Prostate gland (tissue), 2 donors: Measurements from ENCODE around the gene CAB39. TPM values are rescaled to one million over a fixed set of nuclear protein-coding genes. Genes with fewer than 3 reads are reported as not detected.
"Not testable (repeated sequence)": the region's sequence is repeated elsewhere in the genome, so short reads cannot be mapped to it uniquely, and the experiment has no call there.

ENCODE experiments used
- DNase-seq: peaks from one replicate; pipeline ENCODE4 v3.0.0-alpha.2; 2019; ENCODE audit warnings: low spot score
- H3K27ac ChIP-seq, 2 donors: fragments of 200-600 bp; sonication (generic); 2 replicates each; pipeline ENCODE4 v1.5.1; 2017 to 2019
- H3K27me3 ChIP-seq: fragments of 200-600 bp; sonication (generic); replicated peaks from 2 replicates; pipeline ENCODE4 v1.5.1; 2019; ENCODE audit not compliant: insufficient read depth
- H3K36me3 ChIP-seq, 2 donors: fragments of 200-600 bp; sonication (generic); 1 replicate in 1 of 2; 2 replicates in 1 of 2; pipeline versions ENCODE4 v1.5.1 to v1.8.1; 2017 to 2019
- H3K4me1 ChIP-seq: fragments of 200-600 bp; sonication (generic); replicated peaks from 2 replicates; pipeline ENCODE4 v1.5.1; 2019
- H3K4me3 ChIP-seq, 2 donors: fragments of 200-600 bp; sonication (generic); 2 replicates each; pipeline ENCODE4 v1.5.1; 2017 to 2019
- H3K9me3 ChIP-seq: fragments of 200-600 bp; sonication (generic); 2 replicates; pipeline ENCODE4 v1.5.1; 2017
- CTCF ChIP-seq, 4 experiments: fragments of 200-600 bp in 2 of 4; fragments of 450-650 bp in 2 of 4; sonication (generic) in 2 of 4; IDR thresholded peaks; 1 replicate in 3 of 4; 2 replicates in 1 of 4; pipeline ENCODE4 v1.5.1; 2016 to 2019; ENCODE audit warnings: antibody characterized with exemption in 4 of 4, mild to moderate bottlenecking in 2 of 4, moderate library complexity in 2 of 4
- POLR2A ChIP-seq: fragments of 450-650 bp; IDR thresholded peaks from one replicate; pipeline ENCODE4 v1.6.1; 2016; ENCODE audit warnings: antibody characterized with exemption, mild to moderate bottlenecking
- POLR2AphosphoS5 ChIP-seq: sonication (generic); formaldehyde crosslinking; IDR thresholded peaks from one replicate; pipeline ENCODE4 v1.6.1; 2017; ENCODE audit warnings: antibody characterized with exemption
- WGBS: methylation state at CpG from one replicate; pipeline ENCODE4 v1.1.5; 2018; 5-methylcytosine and 5-hydroxymethylcytosine counted together
- intact Hi-C: fragments of 100-400 bp; cut with DNase I; formaldehyde crosslinking; loops from one replicate; pipeline ENCODE4 v1.14.2; 2022
- total RNA-seq, 2 donors: library from RNA; depleted of rRNA; stranded (reverse); fragments of >200 nt; gene quantifications; one replicate each; pipeline ENCODE4 v1.1.0, GENCODE V29; 2016

The CAB39 gene
- total RNA-seq, 2 donors from 2014 or later, result 75.4 to 105 TPM

- intact Hi-C loops, result no loop called here
- H3K9me3 ChIP-seq, result no peaks in the 10 kb centered on the region
- H3K36me3 ChIP-seq, result no peaks in the 10 kb centered on the region
- no peak for DNase-seq
- 73% methylated on average over 2 of the region's 2 CpGs for WGBS
- H3K4me1 ChIP-seq, result no peaks in the 10 kb centered on the region
- no peaks in the 10 kb centered on the region for H3K27me3 ChIP-seq
- no peak overlapping the region for H3K4me3 ChIP-seq
- H3K27ac ChIP-seq, result no peak overlapping the region
- no peak for TF ChIP-seq CTCF (IDR thresholded peaks at IDR 0.05)
- TF ChIP-seq POLR2A, result no peak
- TF ChIP-seq POLR2AphosphoS5, result no peak
These were observed 10.7 kb downstream of the CAB39 start for GRCh38 chr2:230723363-230723762.

- not testable (repeated sequence) for DNase-seq, H3K4me1 ChIP-seq
- 97% methylated on average over 14 of the region's 14 CpGs for WGBS
These were observed 12.3 kb downstream of the CAB39 start for GRCh38 chr2:230724957-230725356.

GRCh38 chr2:230731512-230731911 lies 18.9 kb downstream of the CAB39 start:
- Histone ChIP-seq H3K36me3 (no peaks in the 10 kb centered on the region), H3K27me3 (no peaks in the 10 kb centered on the region), H3K4me3 (no peak overlapping the region), H3K27ac (no peak overlapping the region), H3K9me3 (no peaks in the 10 kb centered on the region), H3K4me1 (no peaks in the 10 kb centered on the region)
- TF ChIP-seq CTCF (IDR thresholded peaks at IDR 0.05), result no peak
- TF ChIP-seq POLR2AphosphoS5, result no peak
- no peak for TF ChIP-seq POLR2A
- DNase-seq, result no peak
- intact Hi-C loops, result no loop called here
- whole genome bisulfite sequencing, result 91% methylated on average over 6 of the region's 6 CpGs

More at GRCh38 chr2:230724957-230725356, 12.3 kb downstream of the CAB39 start:
- H3K27ac ChIP-seq, H3K9me3 ChIP-seq, H3K36me3 ChIP-seq, intact Hi-C loops, H3K27me3 ChIP-seq, H3K4me3 ChIP-seq: not testable (repeated sequence)

GRCh38 chr2:230732914-230733401 lies 20.3 kb downstream of the CAB39 start:
- H3K4me1 ChIP-seq, result peaks cover 7% of the 10 kb centered on the region
- H3K27ac ChIP-seq, result no peak overlapping the region
- H3K36me3 ChIP-seq, result no peaks in the 10 kb centered on the region
- WGBS, result 83% methylated on average over 4 of the region's 4 CpGs
- H3K9me3 ChIP-seq, result no peaks in the 10 kb centered on the region
- DNase-seq, result no peak
- TF ChIP-seq CTCF (IDR thresholded peaks at IDR 0.05) (no peak), POLR2A (no peak), POLR2AphosphoS5 (no peak)
- no peak overlapping the region for H3K4me3 ChIP-seq
- H3K27me3 ChIP-seq, result no peaks in the 10 kb centered on the region
- intact Hi-C loops, result no loop called here

- H3K27me3 ChIP-seq, result no peaks in the 10 kb centered on the region
- H3K9me3 ChIP-seq, result no peaks in the 10 kb centered on the region
- no peak overlapping the region for H3K27ac ChIP-seq
- TF ChIP-seq POLR2A (no peak), POLR2AphosphoS5 (no peak), CTCF (IDR thresholded peaks at IDR 0.05) (no peak)
- H3K4me3 ChIP-seq, result no peak overlapping the region
- intact Hi-C loops, result no loop called here
- H3K4me1 ChIP-seq, result peaks cover 7% of the 10 kb centered on the region
- no peak for DNase-seq
- H3K36me3 ChIP-seq, result no peaks in the 10 kb centered on the region
- WGBS, result 95% methylated on average over 11 of the region's 11 CpGs
These were observed 21.9 kb downstream of the CAB39 start for GRCh38 chr2:230734247-230735175.
